GM18499 (cell line): ENCODE data around the gene SRP68.

Source experiments
- ATAC-seq: cut with Tn5 transposase; IDR thresholded peaks from one replicate; pipeline ENCODE4 v1.9.1; 2021; ENCODE audit warnings: moderate number of reproducible peaks; ENCODE audit not compliant: insufficient read depth, unreplicated experiment

Gene SRP68

DNA sequence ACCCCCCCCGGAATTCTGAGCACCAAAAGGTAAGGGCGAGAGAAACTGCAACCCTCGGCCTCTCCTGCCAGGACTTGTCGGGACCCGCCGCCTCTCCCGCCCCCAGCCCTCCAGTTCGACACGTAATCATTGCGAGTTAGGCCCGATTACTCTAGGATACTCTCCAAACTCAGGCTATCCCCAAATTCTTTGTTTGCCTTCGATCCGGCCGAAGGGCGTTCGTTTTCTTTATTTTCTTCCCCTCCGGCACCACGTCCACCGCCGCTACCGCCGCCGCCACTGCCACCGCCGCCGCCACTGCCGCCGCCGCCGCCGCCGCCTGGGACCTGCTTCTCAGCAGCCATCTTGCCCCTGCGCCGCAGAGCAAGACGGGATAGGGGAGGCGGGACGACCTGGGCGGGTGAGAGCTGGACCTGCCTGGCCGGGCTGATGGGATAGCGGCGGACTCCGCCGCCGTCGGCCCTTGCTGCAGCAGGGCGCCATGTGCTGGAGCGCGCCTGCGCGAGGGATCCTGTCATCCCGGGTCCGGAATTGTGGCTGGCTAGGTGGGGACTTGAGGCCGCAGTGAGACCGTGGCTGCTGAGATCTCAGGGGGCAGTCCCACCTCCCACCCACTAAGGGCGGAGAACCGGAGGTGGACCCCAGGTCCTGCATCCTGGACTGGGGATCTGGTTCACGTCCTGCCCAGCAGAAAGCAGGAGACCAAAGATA lies at the start of gene SRP68:
Gene SRP68 (minus strand): TSS at position 370 of the 711 bp plus-strand sequence. CDS start 26 bp downstream, at position 344.
- ATAC-seq, result no peak

DNA sequence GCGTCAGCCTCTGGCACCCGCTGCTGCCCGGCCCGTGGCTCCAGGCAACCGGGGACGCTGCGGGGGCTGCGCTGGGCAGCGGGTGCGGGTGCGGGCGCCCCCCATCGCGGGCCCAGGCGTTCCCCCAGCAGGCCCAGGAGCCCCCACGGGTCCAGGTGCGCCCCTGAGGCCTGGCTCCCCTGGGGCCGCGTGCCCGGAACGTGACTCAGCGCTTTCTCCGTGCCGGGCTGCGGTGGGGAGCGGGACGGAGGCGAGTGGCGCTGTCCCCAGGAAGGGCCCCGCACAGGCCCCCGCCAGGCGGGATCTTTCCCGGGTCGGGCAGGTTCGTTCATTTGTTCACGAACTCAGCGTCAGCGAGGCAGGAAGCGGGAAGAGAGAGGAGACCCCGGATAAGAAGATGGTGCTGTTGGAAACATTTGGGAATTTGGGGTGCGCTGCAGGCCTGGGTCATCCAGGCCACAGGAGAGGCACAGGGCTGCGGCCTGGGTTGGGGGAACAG lies 49.7 kb upstream of the SRP68 start:
- ATAC-seq, result no peak

- no peak for ATAC-seq
Observed at GRCh38 chr17:76120658-76121008, 48.3 kb upstream of the SRP68 start.

GRCh38 chr17:76119409-76120371 lies 47.4 kb upstream of the SRP68 start:
- ATAC-seq, result no peak

- ATAC-seq, result no peak
Observed at GRCh38 chr17:76115138-76115754, 42.9 kb upstream of the SRP68 start.

- no peak for ATAC-seq
Observed at GRCh38 chr17:76111956-76112355, 39.6 kb upstream of the SRP68 start.

DNA sequence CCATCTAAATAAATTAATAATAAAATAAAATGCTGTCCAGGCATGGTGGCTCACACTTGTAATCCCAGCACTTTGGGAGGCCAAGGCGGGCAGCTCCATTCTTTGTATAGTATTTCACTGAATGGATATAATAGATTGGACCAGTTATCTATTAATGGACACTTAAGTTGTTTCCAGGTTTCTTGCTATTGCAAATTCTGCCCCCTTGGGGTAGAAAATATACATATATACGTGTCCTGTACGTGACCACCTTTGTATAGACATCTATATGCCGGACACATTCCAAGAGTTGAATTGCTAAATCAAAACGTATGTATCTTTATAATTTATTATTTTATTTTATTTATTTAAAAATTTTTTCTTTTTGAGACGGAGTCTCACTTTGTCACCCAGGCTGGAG lies 35.2 kb upstream of the SRP68 start:
- no peak for ATAC-seq

DNA sequence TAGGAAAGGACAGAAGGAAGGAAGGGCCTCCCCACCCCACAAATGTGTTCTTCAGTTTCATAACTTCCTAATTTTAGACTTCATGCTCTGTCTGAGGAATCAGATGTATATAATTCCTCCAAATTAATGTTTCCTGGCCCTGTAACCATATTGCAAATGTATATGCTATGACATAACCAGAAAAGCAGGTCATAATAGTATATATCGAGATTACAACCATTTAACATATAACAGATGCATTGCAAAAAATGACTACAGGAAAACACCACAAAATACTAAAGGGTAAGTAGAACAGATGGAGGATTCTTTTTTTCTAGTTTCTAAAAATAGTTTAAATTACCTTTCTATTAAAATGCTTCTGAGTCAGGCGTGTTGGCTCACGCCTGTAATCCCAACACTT lies 34.4 kb upstream of the SRP68 start:
- no peak for ATAC-seq

DNA sequence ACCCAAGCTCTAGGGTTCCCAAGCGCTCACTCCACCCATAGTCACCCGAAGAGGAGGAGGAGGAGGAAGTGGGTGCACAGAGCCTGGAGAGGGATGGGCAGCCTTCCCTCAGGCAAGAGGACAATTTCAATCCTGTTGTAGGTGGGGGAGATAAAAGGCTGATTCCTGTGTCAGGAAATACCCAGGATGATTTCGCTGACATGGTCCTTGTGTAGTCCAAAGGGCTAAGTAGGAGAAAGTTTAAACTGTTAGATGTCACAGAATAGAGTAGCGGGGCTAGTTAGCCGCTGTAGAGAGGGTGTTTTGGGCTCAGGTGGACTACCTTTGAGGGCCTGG lies 32.5 kb upstream of the SRP68 start:
- no peak for ATAC-seq

DNA sequence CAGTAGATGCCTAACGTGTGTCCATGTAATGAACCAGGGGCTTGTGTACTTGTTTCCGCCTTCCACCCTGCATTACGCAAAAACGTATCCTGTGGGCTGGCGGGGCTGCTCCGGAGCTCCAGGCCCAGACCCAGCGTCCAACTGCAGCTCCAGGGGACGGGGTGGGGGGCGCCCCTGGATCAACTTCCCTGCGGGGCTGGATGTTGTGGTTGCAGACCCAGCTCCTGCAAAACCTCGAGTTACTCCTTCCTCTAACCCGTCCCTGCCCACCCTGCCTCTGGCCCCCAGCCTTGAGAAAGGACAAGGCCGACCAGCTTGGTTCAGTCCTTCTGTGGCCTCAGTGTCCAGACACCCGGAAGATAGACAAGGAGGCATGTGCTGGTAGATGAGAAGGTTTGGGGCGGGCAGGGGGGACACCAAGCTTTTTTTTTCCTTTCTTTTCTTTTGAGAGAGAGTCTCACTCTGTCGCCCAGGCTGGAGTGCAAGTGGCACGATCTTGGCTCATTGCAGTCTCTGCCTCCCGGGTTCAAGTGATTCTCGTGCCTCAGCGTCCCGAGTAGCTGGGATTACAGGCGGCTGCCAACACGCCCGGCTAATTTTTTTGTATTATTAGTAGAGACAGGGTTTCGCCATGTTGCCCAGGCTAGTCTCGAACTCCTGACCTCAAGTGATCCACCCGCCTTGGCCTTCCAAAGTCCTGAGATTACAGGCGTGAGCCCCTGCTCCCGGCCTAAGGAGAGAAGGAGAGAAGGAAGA lies 32.0 kb upstream of the SRP68 start:
- ATAC-seq, result no peak

DNA sequence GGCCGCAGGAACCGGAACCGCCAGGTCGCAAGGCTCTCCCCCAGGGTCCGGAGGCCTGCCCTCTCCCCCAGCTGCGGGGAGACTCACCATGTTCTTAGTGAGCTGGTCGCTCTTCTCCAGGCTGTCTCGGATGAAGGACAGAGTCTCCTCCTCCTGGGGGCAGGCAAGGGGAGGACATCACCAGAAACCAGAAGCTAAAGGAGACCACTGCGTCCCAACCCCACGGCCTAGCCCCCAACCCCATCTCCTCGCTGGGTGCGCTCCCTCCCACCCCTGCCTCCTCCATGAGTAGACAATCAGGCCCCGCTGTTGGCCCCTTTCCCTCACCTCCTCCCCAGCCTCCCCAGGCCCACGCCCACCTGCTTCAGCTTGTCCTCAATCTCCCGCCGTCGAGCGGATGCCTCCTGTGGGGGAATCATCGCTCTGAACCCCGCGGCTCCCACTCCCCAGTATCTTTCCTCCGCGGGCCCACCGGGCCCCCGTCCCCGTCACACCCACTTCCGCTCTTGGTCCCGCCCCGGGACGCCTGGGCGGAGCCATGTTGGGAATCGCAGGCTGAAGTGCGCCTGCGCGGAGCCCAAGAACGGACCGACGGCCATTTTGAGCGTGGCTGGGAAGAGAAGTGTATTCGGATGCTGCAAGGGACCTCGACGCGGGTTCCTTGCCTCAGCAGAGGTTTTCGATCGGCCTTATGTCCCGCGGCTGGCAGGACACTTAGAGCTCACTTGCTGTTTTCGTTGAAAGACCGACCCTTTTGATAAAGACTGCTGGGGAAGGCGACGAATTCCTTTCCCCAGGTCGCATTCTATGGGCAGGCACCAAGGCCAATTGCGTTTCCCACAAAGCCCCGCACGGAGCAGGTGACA lies 31.2 kb upstream of the SRP68 start, which contains the start of gene EXOC7:
Gene EXOC7 (minus strand): TSS at position 514 of the 866 bp plus-strand sequence. CDS start 95 bp downstream, at position 419.
- ATAC-seq, result no peak

GRCh38 chr17:76102944-76103273 lies 30.6 kb upstream of the SRP68 start:
- no peak for ATAC-seq

- no peak for ATAC-seq
Observed at GRCh38 chr17:76097716-76098295, 25.5 kb upstream of the SRP68 start.

DNA sequence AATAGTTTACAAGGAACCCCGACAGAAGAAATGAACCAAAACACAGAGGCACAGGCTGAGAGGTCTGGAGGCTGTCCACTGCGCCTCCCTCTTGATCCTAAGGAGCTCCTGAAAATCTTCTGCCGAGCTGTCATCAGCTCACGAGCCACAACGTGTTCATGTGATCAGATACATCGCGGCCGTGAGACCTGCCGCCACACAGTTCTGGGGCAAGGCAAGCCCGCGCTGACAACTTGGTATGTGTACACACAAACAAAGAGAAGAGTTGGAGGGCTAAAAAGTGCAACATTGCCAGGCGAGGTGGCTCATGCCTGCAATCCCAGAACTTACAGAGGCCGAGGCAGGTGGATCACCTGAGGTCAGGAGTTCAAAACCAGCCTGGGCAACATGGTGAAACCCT lies 23.6 kb upstream of the SRP68 start:
- ATAC-seq, result no peak

GRCh38 chr17:76094046-76094445 lies 21.7 kb upstream of the SRP68 start:
- ATAC-seq, result no peak

DNA sequence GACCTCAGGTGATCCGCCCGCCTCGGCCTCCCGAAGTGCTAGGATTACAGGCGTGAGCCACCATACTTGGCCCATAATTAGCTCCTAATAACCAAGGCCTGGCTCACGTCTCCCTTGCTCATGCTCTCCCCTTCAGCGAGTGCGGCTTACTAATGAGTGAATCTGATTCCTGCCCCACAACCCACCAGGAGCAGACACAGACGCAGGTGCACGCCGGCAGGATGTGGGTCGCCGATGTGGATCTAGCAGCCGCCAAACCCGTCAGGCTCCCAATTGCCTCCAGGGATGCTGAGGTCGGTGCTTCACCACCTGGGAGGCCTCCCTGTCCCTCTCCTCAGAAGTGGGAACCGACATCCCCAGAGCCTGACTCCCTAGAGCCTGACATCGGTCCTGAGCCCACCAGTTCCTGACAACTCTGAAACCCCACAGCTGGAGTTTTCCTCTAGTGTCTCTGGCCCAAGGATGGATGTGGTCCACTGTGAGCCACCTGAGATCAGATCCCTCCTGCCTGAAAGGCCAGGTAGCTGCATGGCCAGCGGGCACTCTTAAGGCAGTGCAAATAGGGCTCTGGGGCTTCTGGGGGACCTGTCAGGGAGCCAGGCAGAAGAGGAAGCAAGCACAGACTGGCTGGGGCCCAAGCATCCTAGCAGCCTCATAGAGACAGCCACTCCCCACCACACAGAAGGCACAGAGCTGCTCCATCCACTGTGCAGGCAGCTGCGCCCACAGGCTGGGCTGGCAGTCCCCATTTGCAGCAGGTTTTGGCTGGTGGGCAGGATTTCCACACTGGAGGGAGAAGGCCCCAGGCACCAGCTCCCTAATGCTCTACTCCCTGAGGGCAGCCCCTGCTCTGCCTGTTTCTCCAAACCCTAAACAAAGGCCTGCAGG lies 20.5 kb upstream of the SRP68 start:
- no peak for ATAC-seq

GRCh38 chr17:76091526-76092286 lies 19.4 kb upstream of the SRP68 start:
- ATAC-seq, result no peak
